Transverse colon (tissue), 4 donors: ENCODE results near the gene FAN1.

Experiments
- EP300 ChIP-seq: sonication (generic); formaldehyde crosslinking; IDR thresholded peaks from one replicate; pipeline ENCODE4 v1.6.1; 2017; ENCODE audit warnings: antibody characterized with exemption, low read depth
- POLR2A ChIP-seq: fragments of 450-650 bp; IDR thresholded peaks from one replicate; pipeline ENCODE4 v1.6.1; 2016; ENCODE audit warnings: antibody characterized with exemption, mild to moderate bottlenecking, moderate library complexity
- POLR2AphosphoS5 ChIP-seq, 3 donors: sonication (generic); formaldehyde crosslinking; IDR thresholded peaks; one replicate each; pipeline ENCODE4 v1.6.1; 2016; ENCODE audit warnings: antibody characterized with exemption in 3 of 3
- TF ChIP-seq, protein P1 (sequence below), 5 experiments: fragments of 200-600 bp in 3 of 5; fragments of 450-650 bp in 2 of 5; sonication (generic) in 3 of 5; IDR thresholded peaks; 1 replicate in 2 of 5; 2 replicates in 3 of 5; pipeline ENCODE4 v1.5.1; 2016 to 2017; ENCODE audit warnings: antibody characterized with exemption in 5 of 5, inconsistent platforms in 3 of 5, mild to moderate bottlenecking in 2 of 5, moderate library complexity in 1 of 5

DNA sequence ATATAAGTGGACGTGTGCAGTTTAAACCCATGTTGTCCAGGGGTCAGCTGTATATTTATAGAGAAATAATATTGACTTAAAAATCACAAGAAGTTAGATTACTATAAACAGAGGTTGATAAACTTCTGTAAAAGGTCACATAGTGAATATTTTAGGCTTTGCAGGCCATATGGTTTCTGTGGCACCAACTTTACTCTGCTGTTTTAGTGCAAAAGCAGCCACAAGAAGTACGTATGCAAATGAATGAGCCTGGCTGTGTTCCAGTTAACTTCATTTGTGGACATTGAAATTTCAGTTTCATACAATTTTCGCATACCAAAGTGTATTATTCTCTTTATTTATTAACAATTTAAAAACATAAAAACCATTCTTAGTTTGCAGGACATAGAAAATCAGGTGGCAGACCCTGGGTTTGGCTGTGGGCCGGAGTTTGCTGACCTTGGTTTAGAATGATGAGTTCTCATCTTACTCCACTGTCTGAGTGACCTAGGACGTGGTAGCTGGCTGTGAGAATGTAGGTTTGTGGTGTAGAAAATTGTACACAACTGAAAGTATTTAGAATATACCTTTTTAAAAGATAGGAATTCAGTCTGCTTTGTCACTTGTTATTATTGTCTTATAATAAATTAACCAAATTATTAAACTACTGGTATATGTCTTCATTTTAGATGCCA is 16.3 kb downstream of the FAN1 start:
- TF ChIP-seq POLR2AphosphoS5 (IDR thresholded peaks at IDR 0.05) (no peak), POLR2A (no peak), EP300 (no peak)
- TF ChIP-seq, protein P1, sequence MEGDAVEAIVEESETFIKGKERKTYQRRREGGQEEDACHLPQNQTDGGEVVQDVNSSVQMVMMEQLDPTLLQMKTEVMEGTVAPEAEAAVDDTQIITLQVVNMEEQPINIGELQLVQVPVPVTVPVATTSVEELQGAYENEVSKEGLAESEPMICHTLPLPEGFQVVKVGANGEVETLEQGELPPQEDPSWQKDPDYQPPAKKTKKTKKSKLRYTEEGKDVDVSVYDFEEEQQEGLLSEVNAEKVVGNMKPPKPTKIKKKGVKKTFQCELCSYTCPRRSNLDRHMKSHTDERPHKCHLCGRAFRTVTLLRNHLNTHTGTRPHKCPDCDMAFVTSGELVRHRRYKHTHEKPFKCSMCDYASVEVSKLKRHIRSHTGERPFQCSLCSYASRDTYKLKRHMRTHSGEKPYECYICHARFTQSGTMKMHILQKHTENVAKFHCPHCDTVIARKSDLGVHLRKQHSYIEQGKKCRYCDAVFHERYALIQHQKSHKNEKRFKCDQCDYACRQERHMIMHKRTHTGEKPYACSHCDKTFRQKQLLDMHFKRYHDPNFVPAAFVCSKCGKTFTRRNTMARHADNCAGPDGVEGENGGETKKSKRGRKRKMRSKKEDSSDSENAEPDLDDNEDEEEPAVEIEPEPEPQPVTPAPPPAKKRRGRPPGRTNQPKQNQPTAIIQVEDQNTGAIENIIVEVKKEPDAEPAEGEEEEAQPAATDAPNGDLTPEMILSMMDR (IDR thresholded peaks at IDR 0.05): no peak
